Inflammatory macrophage (primary cell): Measurements from ENCODE around the gene MTF2.
"Not testable (repeated sequence)": the region's sequence is repeated elsewhere in the genome, so short reads cannot be mapped to it uniquely, and the experiment has no call there.

Experiments
- DNase-seq, 2 donors: peaks; one replicate each; pipeline ENCODE4 v3.0.0-alpha.2; 2020 to 2022

MTF2 gene

GRCh38 chr1:93143136-93143535 lies 64.1 kb downstream of the MTF2 start:
- DNase-seq = no peak

- DNase-seq = no peak
These were observed 64.7 kb downstream of the MTF2 start for GRCh38 chr1:93143769-93144168.

- DNase-seq = no peak
These were observed 68.9 kb downstream of the MTF2 start for GRCh38 chr1:93148001-93148400.

GRCh38 chr1:93150729-93151128 lies 71.6 kb downstream of the MTF2 start:
- DNase-seq = no peak

GRCh38 chr1:93151474-93151873 lies 72.4 kb downstream of the MTF2 start:
- DNase-seq = no peak

GRCh38 chr1:93152835-93153234 lies 73.8 kb downstream of the MTF2 start:
- DNase-seq = no peak

GRCh38 chr1:93154898-93155297 lies 75.8 kb downstream of the MTF2 start:
- no peak for DNase-seq

- no peak for DNase-seq
These were observed 76.3 kb downstream of the MTF2 start for GRCh38 chr1:93155335-93155734.

GRCh38 chr1:93159337-93159736 lies 80.3 kb downstream of the MTF2 start:
- DNase-seq = no peak

GRCh38 chr1:93163314-93163713 lies 84.2 kb downstream of the MTF2 start:
- DNase-seq = not testable (repeated sequence)

GRCh38 chr1:93164816-93165215 lies 85.7 kb downstream of the MTF2 start:
- peak; percentile 50 to 64 for DNase-seq

GRCh38 chr1:93165895-93166294 lies 86.8 kb downstream of the MTF2 start:
- not testable (repeated sequence) for DNase-seq

- no peak for DNase-seq
These were observed 87.9 kb downstream of the MTF2 start for GRCh38 chr1:93167006-93167405.

- not testable (repeated sequence) for DNase-seq
These were observed 91.1 kb downstream of the MTF2 start for GRCh38 chr1:93170141-93170678.

- no peak for DNase-seq
These were observed 92.5 kb downstream of the MTF2 start for GRCh38 chr1:93171549-93172034.

GRCh38 chr1:93172778-93173177 lies 93.7 kb downstream of the MTF2 start:
- no peak for DNase-seq

- not testable (repeated sequence) for DNase-seq
These were observed 95.6 kb downstream of the MTF2 start for GRCh38 chr1:93174638-93175037.

- DNase-seq = no peak
These were observed 98.9 kb downstream of the MTF2 start for GRCh38 chr1:93177991-93178390.

- no peak for DNase-seq
These were observed 99.3 kb downstream of the MTF2 start for GRCh38 chr1:93178418-93178817.

- peak; percentile 99 for DNase-seq
These were observed 101.0 kb downstream of the MTF2 start, which contains the start of gene TMED5 for GRCh38 chr1:93179886-93180722. TSS of gene TMED5 (minus strand) at chr1:93180413. CDS start at chr1:93180242, 171 bp downstream.

- peak; percentile 69 to 81 for DNase-seq
These were observed 101.9 kb downstream of the MTF2 start, which contains the start of gene CCDC18 for GRCh38 chr1:93180723-93181613. TSS of gene CCDC18 (plus strand) at chr1:93180724. CDS start at chr1:93183362, 2,638 bp downstream.

- DNase-seq = peak in 1 of 2 donors; percentile 67
These were observed 107.6 kb downstream of the MTF2 start for GRCh38 chr1:93186667-93187066.
